ENCODE results near the gene RAD51B.

GRCh38 chr14:67784244-67784823 lies 35.2 kb upstream of the RAD51B start:
- TF ChIP-seq, protein P1, sequence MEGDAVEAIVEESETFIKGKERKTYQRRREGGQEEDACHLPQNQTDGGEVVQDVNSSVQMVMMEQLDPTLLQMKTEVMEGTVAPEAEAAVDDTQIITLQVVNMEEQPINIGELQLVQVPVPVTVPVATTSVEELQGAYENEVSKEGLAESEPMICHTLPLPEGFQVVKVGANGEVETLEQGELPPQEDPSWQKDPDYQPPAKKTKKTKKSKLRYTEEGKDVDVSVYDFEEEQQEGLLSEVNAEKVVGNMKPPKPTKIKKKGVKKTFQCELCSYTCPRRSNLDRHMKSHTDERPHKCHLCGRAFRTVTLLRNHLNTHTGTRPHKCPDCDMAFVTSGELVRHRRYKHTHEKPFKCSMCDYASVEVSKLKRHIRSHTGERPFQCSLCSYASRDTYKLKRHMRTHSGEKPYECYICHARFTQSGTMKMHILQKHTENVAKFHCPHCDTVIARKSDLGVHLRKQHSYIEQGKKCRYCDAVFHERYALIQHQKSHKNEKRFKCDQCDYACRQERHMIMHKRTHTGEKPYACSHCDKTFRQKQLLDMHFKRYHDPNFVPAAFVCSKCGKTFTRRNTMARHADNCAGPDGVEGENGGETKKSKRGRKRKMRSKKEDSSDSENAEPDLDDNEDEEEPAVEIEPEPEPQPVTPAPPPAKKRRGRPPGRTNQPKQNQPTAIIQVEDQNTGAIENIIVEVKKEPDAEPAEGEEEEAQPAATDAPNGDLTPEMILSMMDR (IDR thresholded peaks at IDR 0.05) = no peak
- TF ChIP-seq POLR2A (IDR thresholded peaks at IDR 0.05) = no peak

All from thyroid gland (tissue), 4 donors.